ENCODE data around the gene TNFAIP8L2. TPM values are rescaled to one million over a fixed set of nuclear protein-coding genes. Genes with fewer than 3 reads are reported as not detected.

Gene TNFAIP8L2
- total RNA-seq, 1 experiment from 2014 or later: 0.15 TPM

DNA sequence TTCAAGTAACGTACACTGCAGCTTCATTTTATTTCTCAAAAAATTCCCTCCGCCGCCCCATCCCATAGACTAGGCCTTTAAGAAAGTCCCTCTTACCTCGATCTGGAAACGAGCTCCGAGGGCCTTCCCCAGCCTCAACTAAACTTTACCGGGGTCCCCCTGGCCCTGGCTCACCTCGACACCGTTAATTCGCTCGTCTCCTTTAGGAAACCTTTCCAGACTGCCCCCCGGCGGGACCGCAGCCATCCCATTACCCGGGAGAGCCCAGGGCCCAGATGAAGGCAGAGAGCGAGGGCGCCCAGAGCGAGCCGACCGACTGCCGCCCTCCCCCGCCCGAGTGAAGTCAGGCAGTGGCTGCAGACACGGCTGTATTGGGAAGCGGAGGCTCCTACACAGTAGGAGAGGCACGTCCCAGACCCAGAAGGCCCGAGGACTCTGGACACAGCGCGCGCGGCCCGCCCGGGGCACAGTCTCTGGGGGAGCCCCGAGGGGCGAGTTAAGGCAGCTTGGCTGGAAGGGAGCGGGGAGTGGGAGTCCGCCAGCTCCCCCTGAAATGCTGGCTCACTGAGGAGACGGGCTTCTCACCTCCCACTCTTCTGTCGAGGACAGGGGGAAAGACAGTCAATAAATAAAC lies 24.6 kb upstream of the TNFAIP8L2 start:
- ChIA-PET POLR2A (interaction anchor here (0.7 to 1.4 kb wide), 10 partner anchors 11 to 84 kb away, joined by 3 to 11 read pairs (median 4); partner anchors contain the start of genes C1orf56, LYSMD1, TNFAIP8L2 and VPS72), CTCF (interaction anchor here (0.5 to 2.2 kb wide), 14 partner anchors 12 to 125 kb away, joined by 3 to 50 read pairs (median 5); partner anchors contain the start of genes C1orf56, CDC42SE1, GABPB2 and LYSMD1)
- peak; percentile 30 for ATAC-seq
- TF ChIP-seq IRF2 (CRISPR knock-in tag; IDR thresholded peaks at IDR 0.05; ENCODE audit: borderline replicate concordance, low read depth): no peak
- TF ChIP-seq, protein P1, sequence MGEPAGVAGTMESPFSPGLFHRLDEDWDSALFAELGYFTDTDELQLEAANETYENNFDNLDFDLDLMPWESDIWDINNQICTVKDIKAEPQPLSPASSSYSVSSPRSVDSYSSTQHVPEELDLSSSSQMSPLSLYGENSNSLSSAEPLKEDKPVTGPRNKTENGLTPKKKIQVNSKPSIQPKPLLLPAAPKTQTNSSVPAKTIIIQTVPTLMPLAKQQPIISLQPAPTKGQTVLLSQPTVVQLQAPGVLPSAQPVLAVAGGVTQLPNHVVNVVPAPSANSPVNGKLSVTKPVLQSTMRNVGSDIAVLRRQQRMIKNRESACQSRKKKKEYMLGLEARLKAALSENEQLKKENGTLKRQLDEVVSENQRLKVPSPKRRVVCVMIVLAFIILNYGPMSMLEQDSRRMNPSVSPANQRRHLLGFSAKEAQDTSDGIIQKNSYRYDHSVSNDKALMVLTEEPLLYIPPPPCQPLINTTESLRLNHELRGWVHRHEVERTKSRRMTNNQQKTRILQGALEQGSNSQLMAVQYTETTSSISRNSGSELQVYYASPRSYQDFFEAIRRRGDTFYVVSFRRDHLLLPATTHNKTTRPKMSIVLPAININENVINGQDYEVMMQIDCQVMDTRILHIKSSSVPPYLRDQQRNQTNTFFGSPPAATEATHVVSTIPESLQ (CRISPR knock-in tag; IDR thresholded peaks at IDR 0.05): no peak
- TF ChIP-seq, protein P2, sequence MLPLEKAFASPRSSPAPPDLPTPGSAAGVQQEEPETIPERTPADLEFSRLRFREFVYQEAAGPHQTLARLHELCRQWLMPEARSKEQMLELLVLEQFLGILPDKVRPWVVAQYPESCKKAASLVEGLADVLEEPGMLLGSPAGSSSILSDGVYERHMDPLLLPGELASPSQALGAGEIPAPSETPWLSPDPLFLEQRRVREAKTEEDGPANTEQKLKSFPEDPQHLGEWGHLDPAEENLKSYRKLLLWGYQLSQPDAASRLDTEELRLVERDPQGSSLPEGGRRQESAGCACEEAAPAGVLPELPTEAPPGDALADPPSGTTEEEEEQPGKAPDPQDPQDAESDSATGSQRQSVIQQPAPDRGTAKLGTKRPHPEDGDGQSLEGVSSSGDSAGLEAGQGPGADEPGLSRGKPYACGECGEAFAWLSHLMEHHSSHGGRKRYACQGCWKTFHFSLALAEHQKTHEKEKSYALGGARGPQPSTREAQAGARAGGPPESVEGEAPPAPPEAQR (CRISPR knock-in tag; IDR thresholded peaks at IDR 0.05): no peak
- TF ChIP-seq TEAD1 (CRISPR knock-in tag; IDR thresholded peaks at IDR 0.05): no peak
- TF ChIP-seq ZNF263 (CRISPR knock-in tag; IDR thresholded peaks at IDR 0.05; ENCODE audit: low read depth): no peak
- TF ChIP-seq TEAD4 (CRISPR knock-in tag; IDR thresholded peaks at IDR 0.05): no peak
- TF ChIP-seq, protein P3, sequence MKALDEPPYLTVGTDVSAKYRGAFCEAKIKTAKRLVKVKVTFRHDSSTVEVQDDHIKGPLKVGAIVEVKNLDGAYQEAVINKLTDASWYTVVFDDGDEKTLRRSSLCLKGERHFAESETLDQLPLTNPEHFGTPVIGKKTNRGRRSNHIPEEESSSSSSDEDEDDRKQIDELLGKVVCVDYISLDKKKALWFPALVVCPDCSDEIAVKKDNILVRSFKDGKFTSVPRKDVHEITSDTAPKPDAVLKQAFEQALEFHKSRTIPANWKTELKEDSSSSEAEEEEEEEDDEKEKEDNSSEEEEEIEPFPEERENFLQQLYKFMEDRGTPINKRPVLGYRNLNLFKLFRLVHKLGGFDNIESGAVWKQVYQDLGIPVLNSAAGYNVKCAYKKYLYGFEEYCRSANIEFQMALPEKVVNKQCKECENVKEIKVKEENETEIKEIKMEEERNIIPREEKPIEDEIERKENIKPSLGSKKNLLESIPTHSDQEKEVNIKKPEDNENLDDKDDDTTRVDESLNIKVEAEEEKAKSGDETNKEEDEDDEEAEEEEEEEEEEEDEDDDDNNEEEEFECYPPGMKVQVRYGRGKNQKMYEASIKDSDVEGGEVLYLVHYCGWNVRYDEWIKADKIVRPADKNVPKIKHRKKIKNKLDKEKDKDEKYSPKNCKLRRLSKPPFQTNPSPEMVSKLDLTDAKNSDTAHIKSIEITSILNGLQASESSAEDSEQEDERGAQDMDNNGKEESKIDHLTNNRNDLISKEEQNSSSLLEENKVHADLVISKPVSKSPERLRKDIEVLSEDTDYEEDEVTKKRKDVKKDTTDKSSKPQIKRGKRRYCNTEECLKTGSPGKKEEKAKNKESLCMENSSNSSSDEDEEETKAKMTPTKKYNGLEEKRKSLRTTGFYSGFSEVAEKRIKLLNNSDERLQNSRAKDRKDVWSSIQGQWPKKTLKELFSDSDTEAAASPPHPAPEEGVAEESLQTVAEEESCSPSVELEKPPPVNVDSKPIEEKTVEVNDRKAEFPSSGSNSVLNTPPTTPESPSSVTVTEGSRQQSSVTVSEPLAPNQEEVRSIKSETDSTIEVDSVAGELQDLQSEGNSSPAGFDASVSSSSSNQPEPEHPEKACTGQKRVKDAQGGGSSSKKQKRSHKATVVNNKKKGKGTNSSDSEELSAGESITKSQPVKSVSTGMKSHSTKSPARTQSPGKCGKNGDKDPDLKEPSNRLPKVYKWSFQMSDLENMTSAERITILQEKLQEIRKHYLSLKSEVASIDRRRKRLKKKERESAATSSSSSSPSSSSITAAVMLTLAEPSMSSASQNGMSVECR (CRISPR knock-in tag; IDR thresholded peaks at IDR 0.05; ENCODE audit: borderline replicate concordance): no peak
- TF ChIP-seq MYBL2 (CRISPR knock-in tag; IDR thresholded peaks at IDR 0.05): no peak
- TF ChIP-seq, protein P4, sequence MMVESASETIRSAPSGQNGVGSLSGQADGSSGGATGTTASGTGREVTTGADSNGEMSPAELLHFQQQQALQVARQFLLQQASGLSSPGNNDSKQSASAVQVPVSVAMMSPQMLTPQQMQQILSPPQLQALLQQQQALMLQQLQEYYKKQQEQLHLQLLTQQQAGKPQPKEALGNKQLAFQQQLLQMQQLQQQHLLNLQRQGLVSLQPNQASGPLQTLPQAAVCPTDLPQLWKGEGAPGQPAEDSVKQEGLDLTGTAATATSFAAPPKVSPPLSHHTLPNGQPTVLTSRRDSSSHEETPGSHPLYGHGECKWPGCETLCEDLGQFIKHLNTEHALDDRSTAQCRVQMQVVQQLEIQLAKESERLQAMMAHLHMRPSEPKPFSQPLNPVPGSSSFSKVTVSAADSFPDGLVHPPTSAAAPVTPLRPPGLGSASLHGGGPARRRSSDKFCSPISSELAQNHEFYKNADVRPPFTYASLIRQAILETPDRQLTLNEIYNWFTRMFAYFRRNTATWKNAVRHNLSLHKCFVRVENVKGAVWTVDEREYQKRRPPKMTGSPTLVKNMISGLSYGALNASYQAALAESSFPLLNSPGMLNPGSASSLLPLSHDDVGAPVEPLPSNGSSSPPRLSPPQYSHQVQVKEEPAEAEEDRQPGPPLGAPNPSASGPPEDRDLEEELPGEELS (CRISPR knock-in tag; IDR thresholded peaks at IDR 0.05): no peak
- TF ChIP-seq, protein P5, sequence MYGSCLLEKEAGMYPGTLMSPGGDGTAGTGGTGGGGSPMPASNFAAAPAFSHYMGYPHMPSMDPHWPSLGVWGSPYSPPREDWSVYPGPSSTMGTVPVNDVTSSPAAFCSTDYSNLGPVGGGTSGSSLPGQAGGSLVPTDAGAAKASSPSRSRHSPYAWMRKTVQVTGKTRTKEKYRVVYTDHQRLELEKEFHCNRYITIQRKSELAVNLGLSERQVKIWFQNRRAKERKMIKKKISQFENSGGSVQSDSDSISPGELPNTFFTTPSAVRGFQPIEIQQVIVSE (CRISPR knock-in tag; IDR thresholded peaks at IDR 0.05; ENCODE audit: borderline replicate concordance): no peak
- no peak for TF ChIP-seq ZNF121 (CRISPR knock-in tag; IDR thresholded peaks at IDR 0.05)
- no peak for TF ChIP-seq FOXK1 (CRISPR knock-in tag; IDR thresholded peaks at IDR 0.05)
- TF ChIP-seq ELF4 (CRISPR knock-in tag; IDR thresholded peaks at IDR 0.05; ENCODE audit: low read depth): no peak
- TF ChIP-seq, protein P6, sequence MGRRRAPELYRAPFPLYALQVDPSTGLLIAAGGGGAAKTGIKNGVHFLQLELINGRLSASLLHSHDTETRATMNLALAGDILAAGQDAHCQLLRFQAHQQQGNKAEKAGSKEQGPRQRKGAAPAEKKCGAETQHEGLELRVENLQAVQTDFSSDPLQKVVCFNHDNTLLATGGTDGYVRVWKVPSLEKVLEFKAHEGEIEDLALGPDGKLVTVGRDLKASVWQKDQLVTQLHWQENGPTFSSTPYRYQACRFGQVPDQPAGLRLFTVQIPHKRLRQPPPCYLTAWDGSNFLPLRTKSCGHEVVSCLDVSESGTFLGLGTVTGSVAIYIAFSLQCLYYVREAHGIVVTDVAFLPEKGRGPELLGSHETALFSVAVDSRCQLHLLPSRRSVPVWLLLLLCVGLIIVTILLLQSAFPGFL (CRISPR knock-in tag; IDR thresholded peaks at IDR 0.05; ENCODE audit: borderline replicate concordance): no peak
- Mint-ChIP-seq H3K9me3 (no peaks in the 10 kb centered on the region; the same call in 1 of the 2 replicates), H3K27ac (no peak overlapping the region; the same call in 1 of the 2 replicates), H3K4me3 (peak overlapping the region; percentile 72), H3K4me1 (peaks cover 15% of the 10 kb centered on the region), H3K27me3 (ENCODE audit: low read depth) (peaks cover 43% of the 10 kb centered on the region), H3K36me3 (peaks cover 12% of the 10 kb centered on the region)
- DNase-seq (ENCODE audit: low spot score): peak; percentile 56

All from WTC11 (cell line).